Stimulated activated CD4-positive, alpha-beta T cell treated with anti-CD3 and anti-CD28 coated beads, Interleukin-12 subunit alpha, Interleukin-12 subunit beta, amount 100 ng/mL, for 24 hours (primary cell): ENCODE measurements around the gene ADAMTS15.

Experiments
- DNase-seq, 2 experiments: peaks; one replicate each; pipeline ENCODE4 v3.0.0-alpha.2; 2020; ENCODE audit warnings: low read depth in 2 of 2

Gene ADAMTS15

GRCh38 chr11:130462101-130462885, 13.8 kb downstream of the ADAMTS15 start:
- no peak for DNase-seq

GRCh38 chr11:130462931-130463330, 14.5 kb downstream of the ADAMTS15 start:
- DNase-seq = no peak

GRCh38 chr11:130464291-130464812, 15.9 kb downstream of the ADAMTS15 start:
- DNase-seq = no peak

GRCh38 chr11:130465263-130465662, 16.8 kb downstream of the ADAMTS15 start:
- DNase-seq = no peak

GRCh38 chr11:130467116-130467900, 18.9 kb downstream of the ADAMTS15 start:
- no peak for DNase-seq

- DNase-seq = no peak
Measured at GRCh38 chr11:130469181-130469580, 20.7 kb downstream of the ADAMTS15 start.

- no peak for DNase-seq
Measured at GRCh38 chr11:130470832-130471706, 22.6 kb downstream of the ADAMTS15 start.

- DNase-seq = no peak
Measured at GRCh38 chr11:130471731-130472433, 23.4 kb downstream of the ADAMTS15 start.

GRCh38 chr11:130472434-130472961, 24.1 kb downstream of the ADAMTS15 start:
- no peak for DNase-seq

- no peak for DNase-seq
Measured at GRCh38 chr11:130473056-130473794, 24.8 kb downstream of the ADAMTS15 start.

GRCh38 chr11:130473795-130474377, 25.4 kb downstream of the ADAMTS15 start:
- no peak for DNase-seq

GRCh38 chr11:130474637-130475400, 26.4 kb downstream of the ADAMTS15 start:
- no peak for DNase-seq

GRCh38 chr11:130475426-130476053, 27.1 kb downstream of the ADAMTS15 start:
- no peak for DNase-seq

- DNase-seq = no peak
Measured at GRCh38 chr11:130476200-130476921, 27.9 kb downstream of the ADAMTS15 start.

- no peak for DNase-seq
Measured at GRCh38 chr11:130476922-130477491, 28.6 kb downstream of the ADAMTS15 start.

GRCh38 chr11:130477586-130478203, 29.2 kb downstream of the ADAMTS15 start:
- no peak for DNase-seq

GRCh38 chr11:130478204-130478701, 29.8 kb downstream of the ADAMTS15 start:
- DNase-seq = no peak
